HG03139 (cell line): Measurements from ENCODE around the gene GGCT.

Source experiments
- ATAC-seq: cut with Tn5 transposase; IDR thresholded peaks from one replicate; pipeline ENCODE4 v1.9.1; 2021; ENCODE audit not compliant: unreplicated experiment

GGCT gene

GRCh38 chr7:30479202-30480120 lies 25.2 kb downstream of the GGCT start:
- no peak for ATAC-seq

GRCh38 chr7:30478349-30479201 lies 26.1 kb downstream of the GGCT start, which contains the start of gene NOD1:
TSS of gene NOD1 (minus strand) at chr7:30478784. CDS start at chr7:30456921, 21,863 bp downstream.
- ATAC-seq: peak; percentile 80

- no peak for ATAC-seq
Observed at GRCh38 chr7:30476459-30477145, 28.0 kb downstream of the GGCT start.

- ATAC-seq: no peak
Observed at GRCh38 chr7:30475580-30475979, 29.0 kb downstream of the GGCT start.

- ATAC-seq: no peak
Observed at GRCh38 chr7:30474893-30475292, 29.7 kb downstream of the GGCT start.

- no peak for ATAC-seq
Observed at GRCh38 chr7:30474485-30474884, 30.1 kb downstream of the GGCT start.

GRCh38 chr7:30473903-30474302 lies 30.7 kb downstream of the GGCT start:
- ATAC-seq: no peak

GRCh38 chr7:30472784-30473775 lies 31.5 kb downstream of the GGCT start:
- ATAC-seq: no peak

- ATAC-seq: no peak
Observed at GRCh38 chr7:30472081-30472783, 32.4 kb downstream of the GGCT start.

- no peak for ATAC-seq
Observed at GRCh38 chr7:30471205-30471604, 33.4 kb downstream of the GGCT start.

- no peak for ATAC-seq
Observed at GRCh38 chr7:30470771-30471170, 33.9 kb downstream of the GGCT start.

GRCh38 chr7:30470163-30470770 lies 34.4 kb downstream of the GGCT start:
- ATAC-seq: no peak

- no peak for ATAC-seq
Observed at GRCh38 chr7:30469303-30469702, 35.3 kb downstream of the GGCT start.

GRCh38 chr7:30468791-30469190 lies 35.8 kb downstream of the GGCT start:
- ATAC-seq: no peak

GRCh38 chr7:30468041-30468440 lies 36.6 kb downstream of the GGCT start:
- no peak for ATAC-seq

GRCh38 chr7:30467271-30467670 lies 37.4 kb downstream of the GGCT start:
- no peak for ATAC-seq

GRCh38 chr7:30466266-30466665 lies 38.4 kb downstream of the GGCT start:
- no peak for ATAC-seq

GRCh38 chr7:30465811-30466180 lies 38.8 kb downstream of the GGCT start:
- ATAC-seq: no peak
